Fibroblast of lung (primary cell): ENCODE results near the gene ESM1. TPM values are rescaled to one million over a fixed set of nuclear protein-coding genes. Genes with fewer than 3 reads are reported as not detected.
"Not testable (repeated sequence)": the region's sequence is repeated elsewhere in the genome, so short reads cannot be mapped to it uniquely, and the experiment has no call there.

Source experiments
- DNase-seq, 2 donors: peaks; one replicate each; pipeline versions ENCODE4 v3.0.0 to v3.0.0-alpha.2; 2010; ENCODE audit warnings: low read depth in 2 of 2
- H2AFZ ChIP-seq: 2 replicates; pipeline ENCODE4 v1.5.1; 2012; ENCODE audit warnings: low read length, control low read depth, inconsistent platforms
- H3K27ac ChIP-seq: 2 replicates; pipeline ENCODE4 v1.5.1; 2011; ENCODE audit warnings: low read length, control low read depth; ENCODE audit not compliant: insufficient read depth
- H3K27me3 ChIP-seq: 2 replicates; pipeline ENCODE4 v1.5.1; 2011; ENCODE audit warnings: mild to moderate bottlenecking, low read length; ENCODE audit not compliant: control insufficient read depth, insufficient read depth
- H3K36me3 ChIP-seq: 2 replicates; pipeline ENCODE4 v1.5.1; 2011; ENCODE audit warnings: low read length; ENCODE audit not compliant: control insufficient read depth, insufficient read depth
- H3K4me1 ChIP-seq: 2 replicates; pipeline ENCODE4 v1.5.1; 2011; ENCODE audit warnings: low read length; ENCODE audit not compliant: control insufficient read depth, insufficient read depth; ENCODE audit errors: extremely low read depth
- H3K4me2 ChIP-seq: 2 replicates; pipeline ENCODE4 v1.5.1; 2011; ENCODE audit warnings: low read length, control low read depth; ENCODE audit not compliant: insufficient read depth; ENCODE audit errors: extremely low read depth
- H3K4me3 ChIP-seq, 4 experiments: fragments of 200-600 bp in 1 of 4; sonication (generic) in 1 of 4; replicated peaks in 1 of 4; 2 replicates each; pipeline ENCODE4 v1.5.1; 2011 to 2016; ENCODE audit warnings: low read length in 4 of 4, low read depth in 3 of 4, mild to moderate bottlenecking in 3 of 4, control low read depth in 2 of 4, inconsistent platforms in 1 of 4, mixed read lengths in 1 of 4; ENCODE audit not compliant: insufficient read depth in 1 of 4; ENCODE audit errors: control extremely low read depth in 1 of 4
- H3K79me2 ChIP-seq: 2 replicates; pipeline ENCODE4 v1.5.1; 2012; ENCODE audit warnings: mild to moderate bottlenecking, low read length, inconsistent platforms; ENCODE audit not compliant: control insufficient read depth, insufficient read depth
- H3K9ac ChIP-seq: 2 replicates; pipeline ENCODE4 v1.5.1; 2011; ENCODE audit warnings: mild to moderate bottlenecking, low read length, control low read depth; ENCODE audit not compliant: insufficient read depth
- H3K9me3 ChIP-seq: 2 replicates; pipeline ENCODE4 v1.5.1; 2012; ENCODE audit warnings: low read depth, low read length; ENCODE audit not compliant: control insufficient read depth, insufficient read depth
- H4K20me1 ChIP-seq: 2 replicates; pipeline ENCODE4 v1.5.1; 2011; ENCODE audit warnings: low read length; ENCODE audit not compliant: control insufficient read depth, insufficient read depth; ENCODE audit errors: extremely low read depth
- EZH2 ChIP-seq: IDR thresholded peaks from 2 replicates; pipeline ENCODE4 v1.5.1; 2012; ENCODE audit warnings: low read length, control low read depth, mild to moderate bottlenecking; ENCODE audit errors: missing control alignments
- polyA plus RNA-seq, 2 donors: library from polyadenylated mRNA; depleted of rRNA in 1 of 2; stranded (reverse) in 1 of 2; unstranded in 1 of 2; fragments of >200 nt; gene quantifications; 2 replicates each; pipeline ENCODE4 v1.2.1, GENCODE V29; 2011 to 2012; ENCODE audit warnings: missing spikeins in 1 of 2
- total RNA-seq: library from RNA; depleted of rRNA; stranded (reverse); fragments of >200 nt; gene quantifications from 2 replicates; pipeline ENCODE4 v1.2.1, GENCODE V29; 2014
- TF ChIP-seq, protein P1 (sequence below), 2 donors: IDR thresholded peaks in 1 of 2; conservative IDR thresholded peaks in 1 of 2; 1 replicate in 1 of 2; 2 replicates in 1 of 2; pipeline ENCODE4 v1.5.1; 2011 to 2012; ENCODE audit warnings: low read length in 2 of 2, control low read depth in 1 of 2, inconsistent platforms in 1 of 2, low read depth in 1 of 2, mild to moderate bottlenecking in 1 of 2

The ESM1 gene
- total and polyA plus RNA-seq, 2 donors (not counting 1 experiment from before 2014, with no cell fraction given) = 0.50 to 1.5 TPM

DNA sequence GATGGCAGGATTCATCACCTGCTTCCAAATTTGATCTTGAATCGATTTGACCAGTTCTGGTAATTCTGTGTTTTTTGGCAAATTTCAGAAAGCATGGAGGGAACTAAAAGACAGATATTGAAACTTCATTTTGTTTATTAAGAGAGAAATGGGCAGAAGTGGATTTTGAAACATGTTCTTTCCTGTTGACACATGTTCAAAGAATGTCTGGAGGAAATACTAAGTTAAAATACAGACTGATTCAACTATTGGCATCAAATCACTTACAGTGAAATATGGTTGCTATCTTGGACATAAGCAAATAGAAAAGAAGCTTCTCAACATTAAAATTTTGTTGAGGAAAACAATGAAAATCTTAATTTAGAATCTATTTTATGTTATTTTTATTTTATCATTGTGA, 19.3 kb upstream of the ESM1 start:
- Histone ChIP-seq H4K20me1 (no peaks in the 10 kb centered on the region), H3K27ac (no peak overlapping the region), H3K4me1 (no peaks in the 10 kb centered on the region), H3K79me2 (no peaks in the 10 kb centered on the region), H3K4me2 (peak overlapping the region; percentile 13), H3K4me3 (no peak overlapping the region), H3K27me3 (no peaks in the 10 kb centered on the region), H3K36me3 (no peaks in the 10 kb centered on the region), H3K9me3 (no peaks in the 10 kb centered on the region), H2AFZ (no peak overlapping the region), H3K9ac (no peak overlapping the region)
- peak; percentile 46 to 61 for DNase-seq
- no peak for TF ChIP-seq EZH2

DNA sequence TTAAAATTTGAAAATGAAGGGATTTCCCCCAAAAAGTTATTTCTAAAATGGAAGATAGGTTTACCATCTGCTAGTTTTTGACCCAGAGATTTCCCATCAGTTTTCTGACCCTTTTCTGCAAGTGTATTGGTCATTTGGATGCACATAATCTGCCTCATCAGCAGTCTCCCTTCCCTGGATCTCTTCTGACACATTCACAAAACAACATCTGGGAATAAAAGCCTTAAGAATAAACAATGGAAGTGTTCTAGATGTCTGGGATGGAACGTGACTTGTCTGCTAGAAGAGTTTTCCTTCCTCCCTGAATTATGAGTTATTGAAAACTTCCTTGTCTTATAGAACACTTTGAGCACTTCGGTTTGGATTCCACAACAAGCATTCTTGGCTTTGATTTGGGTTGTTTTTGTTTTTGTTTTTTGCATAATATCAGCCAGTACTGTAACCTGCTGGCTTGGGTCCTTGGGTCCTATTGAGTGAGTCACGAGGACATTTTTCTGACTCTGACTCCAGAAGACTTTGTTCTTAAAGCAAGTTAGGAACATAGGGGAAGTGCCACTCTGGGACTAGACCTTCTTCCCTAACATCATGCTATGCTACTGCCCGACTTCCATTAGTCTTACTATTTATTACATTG, 18.2 kb upstream of the ESM1 start:
- H3K4me3 ChIP-seq = no peak overlapping the region
- H3K27ac ChIP-seq = no peak overlapping the region
- no peaks in the 10 kb centered on the region for H3K79me2 ChIP-seq
- TF ChIP-seq, protein P1, sequence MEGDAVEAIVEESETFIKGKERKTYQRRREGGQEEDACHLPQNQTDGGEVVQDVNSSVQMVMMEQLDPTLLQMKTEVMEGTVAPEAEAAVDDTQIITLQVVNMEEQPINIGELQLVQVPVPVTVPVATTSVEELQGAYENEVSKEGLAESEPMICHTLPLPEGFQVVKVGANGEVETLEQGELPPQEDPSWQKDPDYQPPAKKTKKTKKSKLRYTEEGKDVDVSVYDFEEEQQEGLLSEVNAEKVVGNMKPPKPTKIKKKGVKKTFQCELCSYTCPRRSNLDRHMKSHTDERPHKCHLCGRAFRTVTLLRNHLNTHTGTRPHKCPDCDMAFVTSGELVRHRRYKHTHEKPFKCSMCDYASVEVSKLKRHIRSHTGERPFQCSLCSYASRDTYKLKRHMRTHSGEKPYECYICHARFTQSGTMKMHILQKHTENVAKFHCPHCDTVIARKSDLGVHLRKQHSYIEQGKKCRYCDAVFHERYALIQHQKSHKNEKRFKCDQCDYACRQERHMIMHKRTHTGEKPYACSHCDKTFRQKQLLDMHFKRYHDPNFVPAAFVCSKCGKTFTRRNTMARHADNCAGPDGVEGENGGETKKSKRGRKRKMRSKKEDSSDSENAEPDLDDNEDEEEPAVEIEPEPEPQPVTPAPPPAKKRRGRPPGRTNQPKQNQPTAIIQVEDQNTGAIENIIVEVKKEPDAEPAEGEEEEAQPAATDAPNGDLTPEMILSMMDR (conservative IDR thresholded peaks at IDR 0.05 in 1 of 2, IDR thresholded peaks at IDR 0.05 in 1 of 2; ENCODE audit: low read depth in 1 of 2, low read length in 2 of 2) = no peak
- TF ChIP-seq EZH2 = no peak
- H3K9me3 ChIP-seq = no peaks in the 10 kb centered on the region
- H3K4me1 ChIP-seq = no peaks in the 10 kb centered on the region
- H3K9ac ChIP-seq = no peak overlapping the region
- no peak overlapping the region for H2AFZ ChIP-seq
- H3K27me3 ChIP-seq = no peaks in the 10 kb centered on the region
- DNase-seq = no peak
- no peaks in the 10 kb centered on the region for H4K20me1 ChIP-seq
- H3K36me3 ChIP-seq = no peaks in the 10 kb centered on the region
- H3K4me2 ChIP-seq = no peak overlapping the region

DNA sequence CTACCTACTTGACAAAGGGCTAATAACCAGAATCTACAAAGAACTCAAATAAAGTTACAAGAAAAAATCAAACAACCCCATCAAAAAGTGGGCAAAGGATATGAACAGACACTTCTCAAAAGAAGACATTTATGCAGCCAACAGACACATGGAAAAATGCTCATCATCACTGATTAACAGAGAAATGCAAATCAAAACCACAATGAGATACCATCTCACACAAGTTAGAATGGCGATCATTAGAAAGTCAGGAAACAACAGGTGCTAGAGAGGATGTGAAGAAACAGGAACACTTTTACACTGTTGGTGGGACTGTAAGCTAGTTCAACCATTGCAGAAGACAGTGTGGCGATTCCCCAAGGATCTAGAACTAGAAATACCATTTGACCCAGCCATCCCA, 16.8 kb upstream of the ESM1 start:
- not testable (repeated sequence) for H3K36me3 ChIP-seq, DNase-seq, H3K27me3 ChIP-seq, H3K4me3 ChIP-seq, H2AFZ ChIP-seq, H3K9ac ChIP-seq, H3K4me1 ChIP-seq, H3K4me2 ChIP-seq, H3K79me2 ChIP-seq, H3K9me3 ChIP-seq, H3K27ac ChIP-seq, H4K20me1 ChIP-seq

DNA sequence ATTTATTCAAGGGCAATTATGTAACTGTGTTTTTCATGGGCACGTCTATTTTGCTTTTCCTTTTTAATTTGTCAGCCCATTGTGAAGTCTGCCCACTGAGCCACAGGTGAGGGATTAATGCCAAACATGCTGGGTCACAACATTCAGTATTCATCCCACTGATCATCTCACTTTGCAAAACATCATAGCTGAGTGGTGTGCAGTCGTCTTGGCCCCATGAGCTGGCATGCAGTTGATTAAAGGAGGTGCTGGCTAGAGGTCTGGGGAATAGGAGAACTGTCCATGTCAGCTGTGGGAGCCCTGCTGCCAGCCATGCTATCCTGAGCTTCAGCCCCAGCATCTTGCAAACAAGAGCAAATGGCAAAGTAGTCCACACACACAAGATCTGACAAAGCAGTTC, 11.7 kb upstream of the ESM1 start:
- Histone ChIP-seq H3K36me3 (no peaks in the 10 kb centered on the region), H3K27ac (no peak overlapping the region), H3K79me2 (no peaks in the 10 kb centered on the region), H3K4me2 (no peak overlapping the region), H3K9me3 (no peaks in the 10 kb centered on the region), H3K9ac (no peak overlapping the region), H3K27me3 (no peaks in the 10 kb centered on the region), H3K4me3 (no peak overlapping the region), H4K20me1 (no peaks in the 10 kb centered on the region), H3K4me1 (no peaks in the 10 kb centered on the region), H2AFZ (no peak overlapping the region)
- no peak for DNase-seq
- TF ChIP-seq, protein P1 (conservative IDR thresholded peaks at IDR 0.05 in 1 of 2, IDR thresholded peaks at IDR 0.05 in 1 of 2; ENCODE audit: low read depth in 1 of 2, low read length in 2 of 2) = no peak
- no peak for TF ChIP-seq EZH2
